Endodermal cell (in vitro differentiated cells): ENCODE data around the gene PRKCD. TPM values are rescaled to one million over a fixed set of nuclear protein-coding genes. Genes with fewer than 3 reads are reported as not detected.

Source experiments
- DNase-seq: peaks from one replicate; pipeline ENCODE4 v3.0.0-alpha.2; 2017
- H3K27ac ChIP-seq: 2 replicates; pipeline ENCODE4 v1.5.1; 2013; ENCODE audit warnings: mild to moderate bottlenecking, low read depth, low read length, moderate library complexity
- H3K27me3 ChIP-seq: 2 replicates; pipeline ENCODE4 v1.6.1; 2013; ENCODE audit warnings: mild to moderate bottlenecking, low read length, moderate library complexity; ENCODE audit not compliant: insufficient read depth, control insufficient read depth, poor library complexity, severe bottlenecking
- H3K36me3 ChIP-seq: 2 replicates; pipeline ENCODE4 v1.7.0; 2013; ENCODE audit warnings: mild to moderate bottlenecking, low read length, moderate library complexity; ENCODE audit not compliant: control insufficient read depth, insufficient read depth
- H3K4me1 ChIP-seq: one replicate; pipeline ENCODE4 v1.7.0; 2013; ENCODE audit warnings: low read length; ENCODE audit not compliant: control insufficient read depth, insufficient read depth
- H3K4me3 ChIP-seq: 2 replicates; pipeline ENCODE4 v1.5.1; 2013; ENCODE audit warnings: mild to moderate bottlenecking, low read length, moderate library complexity
- H3K9ac ChIP-seq: 2 replicates; pipeline ENCODE4 v1.6.1; 2013; ENCODE audit warnings: mild to moderate bottlenecking, low read length, moderate library complexity; ENCODE audit not compliant: poor library complexity, severe bottlenecking; ENCODE audit errors: extremely low read depth
- H3K9me3 ChIP-seq: 2 replicates; pipeline ENCODE4 v1.6.1; 2013; ENCODE audit warnings: mild to moderate bottlenecking, low read length, moderate library complexity; ENCODE audit not compliant: control insufficient read depth
- H3K27ac Mint-ChIP-seq: 2 replicates; pipeline ENCODE4 v1.8.0; 2020; ENCODE audit warnings: mixed read lengths
- H3K27me3 Mint-ChIP-seq: 2 replicates; pipeline ENCODE4 v1.8.0; 2021; ENCODE audit warnings: mild to moderate bottlenecking, mixed read lengths; ENCODE audit not compliant: insufficient read depth
- H3K36me3 Mint-ChIP-seq: 2 replicates; pipeline ENCODE4 v1.8.0; 2020; ENCODE audit warnings: low read depth, mixed read lengths
- H3K4me1 Mint-ChIP-seq: 2 replicates; pipeline ENCODE4 v1.8.0; 2020; ENCODE audit warnings: mixed read lengths
- H3K4me3 Mint-ChIP-seq: 2 replicates; pipeline ENCODE4 v1.8.0; 2020; ENCODE audit warnings: mild to moderate bottlenecking, moderate library complexity, mixed read lengths
- H3K9me3 Mint-ChIP-seq: 2 replicates; pipeline ENCODE4 v1.8.0; 2020; ENCODE audit warnings: mild to moderate bottlenecking, mixed read lengths
- WGBS, 2 experiments: methylation state at CpG; one replicate each; pipeline versions ENCODE4 v1.1.5 to v1.1.7; 2013; ENCODE audit warnings: missing lambda C conversion rate in 2 of 2, mixed read lengths in 1 of 2; ENCODE audit not compliant: insufficient coverage in 1 of 2, insufficient read length in 1 of 2; 5-methylcytosine and 5-hydroxymethylcytosine counted together
- total RNA-seq, 2 donors: library from RNA; stranded (reverse); fragmentation: NEBNext Ultra II Directional in 1 of 2; extraction: Animal tissue kit (Norgen Biotek cat#: 25700) in 1 of 2; gene quantifications; 2 replicates in 1 of 2; 3 replicates in 1 of 2; pipeline ENCODE4 v1.2.1, GENCODE V29; 2021
- TF ChIP-seq, protein P1 (sequence below): fragments of 200-600 bp; sonication (generic); conservative IDR thresholded peaks from 2 replicates; pipeline ENCODE4 v1.5.0; 2021; ENCODE audit warnings: antibody characterized with exemption, mild to moderate bottlenecking

Gene PRKCD
- total RNA-seq, 2 donors from 2014 or later = 19.9 to 26.6 TPM

DNA sequence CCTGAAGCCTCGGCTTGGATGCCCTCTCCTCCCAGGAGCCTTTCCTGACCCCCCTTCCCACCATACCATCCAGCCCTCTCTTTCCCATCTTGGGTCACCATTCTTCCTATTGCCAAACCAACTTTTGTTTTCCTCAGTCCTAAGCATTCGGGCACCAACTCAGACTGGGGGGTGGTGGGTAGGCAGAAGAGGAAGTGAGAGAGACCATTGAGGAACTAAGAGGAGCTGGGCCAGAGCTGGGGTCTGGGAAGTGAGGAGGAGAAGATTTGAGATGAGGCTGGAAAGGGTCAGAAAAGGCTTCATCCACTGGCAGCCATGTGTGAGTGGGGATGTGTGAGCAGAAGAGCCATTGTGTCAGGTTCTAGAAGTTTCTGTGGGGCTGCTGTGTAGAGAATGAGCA, 57.1 kb downstream of the PRKCD start:
- Mint-ChIP-seq H3K27me3 (no peaks in the 10 kb centered on the region), H3K4me3 (no peak overlapping the region), H3K36me3 (peaks cover 3% of the 10 kb centered on the region), H3K4me1 (peaks cover 12% of the 10 kb centered on the region), H3K9me3 (no peaks in the 10 kb centered on the region), H3K27ac (no peak overlapping the region)
- no peaks in the 10 kb centered on the region for H3K36me3 ChIP-seq
- peaks cover 6% of the 10 kb centered on the region for H3K9me3 ChIP-seq
- H3K4me3 ChIP-seq = no peak overlapping the region
- no peak overlapping the region for H3K27ac ChIP-seq
- no peak for DNase-seq
- H3K27me3 ChIP-seq = no peaks in the 10 kb centered on the region
- TF ChIP-seq, protein P1, sequence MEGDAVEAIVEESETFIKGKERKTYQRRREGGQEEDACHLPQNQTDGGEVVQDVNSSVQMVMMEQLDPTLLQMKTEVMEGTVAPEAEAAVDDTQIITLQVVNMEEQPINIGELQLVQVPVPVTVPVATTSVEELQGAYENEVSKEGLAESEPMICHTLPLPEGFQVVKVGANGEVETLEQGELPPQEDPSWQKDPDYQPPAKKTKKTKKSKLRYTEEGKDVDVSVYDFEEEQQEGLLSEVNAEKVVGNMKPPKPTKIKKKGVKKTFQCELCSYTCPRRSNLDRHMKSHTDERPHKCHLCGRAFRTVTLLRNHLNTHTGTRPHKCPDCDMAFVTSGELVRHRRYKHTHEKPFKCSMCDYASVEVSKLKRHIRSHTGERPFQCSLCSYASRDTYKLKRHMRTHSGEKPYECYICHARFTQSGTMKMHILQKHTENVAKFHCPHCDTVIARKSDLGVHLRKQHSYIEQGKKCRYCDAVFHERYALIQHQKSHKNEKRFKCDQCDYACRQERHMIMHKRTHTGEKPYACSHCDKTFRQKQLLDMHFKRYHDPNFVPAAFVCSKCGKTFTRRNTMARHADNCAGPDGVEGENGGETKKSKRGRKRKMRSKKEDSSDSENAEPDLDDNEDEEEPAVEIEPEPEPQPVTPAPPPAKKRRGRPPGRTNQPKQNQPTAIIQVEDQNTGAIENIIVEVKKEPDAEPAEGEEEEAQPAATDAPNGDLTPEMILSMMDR = no peak
- H3K4me1 ChIP-seq = no peaks in the 10 kb centered on the region
- no peak overlapping the region for H3K9ac ChIP-seq
- whole genome bisulfite sequencing, 2 experiments = 80 to 95% methylated on average over 1 to 2 of the region's 2 CpGs

DNA sequence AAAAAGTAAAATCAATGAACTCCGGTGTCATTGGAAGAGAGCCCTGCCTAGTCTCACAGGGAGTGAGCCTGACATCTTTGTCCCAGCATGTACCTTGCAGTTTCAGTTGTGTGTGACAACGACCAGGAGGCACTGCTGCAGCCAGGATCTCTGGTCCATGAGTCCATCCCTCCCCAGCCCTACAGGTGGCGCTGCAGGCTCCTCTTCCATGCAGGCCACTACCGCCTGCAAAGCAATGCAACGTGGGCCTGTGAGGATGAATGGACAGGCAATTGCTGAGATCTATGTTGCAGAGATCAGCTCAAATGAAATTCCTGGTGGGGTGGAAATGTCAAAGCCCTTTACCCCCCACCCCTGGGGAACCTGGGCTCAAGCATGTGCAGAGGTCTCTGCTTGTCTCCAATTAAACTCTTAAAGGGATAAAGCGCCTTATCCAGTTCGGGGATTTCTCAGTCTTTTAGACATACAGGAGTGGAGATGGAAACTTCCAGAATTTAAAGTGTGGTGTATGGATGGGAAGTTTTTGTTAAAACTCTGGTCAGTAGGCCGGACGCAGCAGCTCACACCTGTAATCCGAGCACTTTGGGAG, 59.0 kb downstream of the PRKCD start:
- H3K27ac Mint-ChIP-seq = peak overlapping the region; percentile 58
- H3K36me3 Mint-ChIP-seq = peaks cover 12% of the 10 kb centered on the region
- H3K27me3 Mint-ChIP-seq = no peaks in the 10 kb centered on the region
- H3K4me3 Mint-ChIP-seq = no peak overlapping the region
- TF ChIP-seq, protein P1 = peak; percentile 97
- WGBS, 2 experiments = 53 to 71% methylated on average over 7 to 10 of the region's 10 CpGs
- H3K4me3 ChIP-seq = no peak overlapping the region
- H3K4me1 ChIP-seq = no peaks in the 10 kb centered on the region
- no peak overlapping the region for H3K27ac ChIP-seq
- H3K9me3 ChIP-seq = peaks cover 6% of the 10 kb centered on the region
- H3K9ac ChIP-seq = no peak overlapping the region
- H3K27me3 ChIP-seq = no peaks in the 10 kb centered on the region
- H3K36me3 ChIP-seq = peaks cover 10% of the 10 kb centered on the region
- H3K9me3 Mint-ChIP-seq = no peaks in the 10 kb centered on the region
- DNase-seq = peak; percentile 98
- peaks cover 12% of the 10 kb centered on the region for H3K4me1 Mint-ChIP-seq

DNA sequence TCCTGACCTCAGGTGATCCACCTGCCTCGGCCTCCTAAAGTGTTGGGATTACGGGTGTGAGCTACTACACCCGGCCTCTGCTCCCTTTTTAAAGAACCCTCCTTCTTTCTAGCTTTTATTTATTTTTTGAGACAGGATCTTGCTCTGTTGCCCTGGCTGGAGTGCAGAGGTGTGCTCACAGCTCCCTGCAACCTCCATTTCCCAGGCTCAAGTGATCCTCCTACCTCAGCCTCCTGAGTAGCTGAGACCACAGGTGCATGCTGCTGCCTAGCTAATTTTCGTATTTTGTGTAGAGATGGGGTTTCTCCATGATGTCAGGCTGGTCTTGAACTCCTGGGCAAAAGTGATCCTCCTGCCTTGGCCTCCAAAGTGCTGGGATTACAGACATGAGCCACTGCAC, 60.3 kb downstream of the PRKCD start:
- H3K4me1 Mint-ChIP-seq = peaks cover 12% of the 10 kb centered on the region
- DNase-seq = no peak
- TF ChIP-seq, protein P1 = no peak
- peaks cover 25% of the 10 kb centered on the region for H3K36me3 Mint-ChIP-seq
- H3K9me3 Mint-ChIP-seq = no peaks in the 10 kb centered on the region
- no peak overlapping the region for H3K27ac Mint-ChIP-seq
- no peaks in the 10 kb centered on the region for H3K27me3 Mint-ChIP-seq
- H3K4me3 ChIP-seq = no peak overlapping the region
- no peaks in the 10 kb centered on the region for H3K4me1 ChIP-seq
- no peak overlapping the region for H3K4me3 Mint-ChIP-seq
- no peaks in the 10 kb centered on the region for H3K27me3 ChIP-seq
- H3K36me3 ChIP-seq = peaks cover 24% of the 10 kb centered on the region
- no peak overlapping the region for H3K27ac ChIP-seq
- no peaks in the 10 kb centered on the region for H3K9me3 ChIP-seq
- no peak overlapping the region for H3K9ac ChIP-seq
- WGBS, 2 experiments = 93 to 95% methylated on average over 3 to 4 of the region's 4 CpGs
